Sigmoid colon (tissue), 7 donors: Measurements from ENCODE around the gene CDK9. TPM values are rescaled to one million over a fixed set of nuclear protein-coding genes. Genes with fewer than 3 reads are reported as not detected.
A peak's percentile ranks its signal among the peaks of the same experiment; 100 is the strongest.

Experiments used
- DNase-seq: peaks from one replicate; pipeline ENCODE4 v3.0.0-alpha.2; 2019
- H3K27ac ChIP-seq, 4 donors: fragments of 200-600 bp; sonication (generic); one replicate each; pipeline ENCODE4 v1.5.1; 2016 to 2019; ENCODE audit warnings: mild to moderate bottlenecking in 1 of 4
- H3K27me3 ChIP-seq, 3 donors: fragments of 200-600 bp; sonication (generic); one replicate each; pipeline ENCODE4 v1.5.1; 2019; ENCODE audit warnings: mild to moderate bottlenecking in 1 of 3
- H3K36me3 ChIP-seq, 4 donors: fragments of 200-600 bp; sonication (generic); one replicate each; pipeline ENCODE4 v1.5.1; 2016 to 2019
- H3K4me1 ChIP-seq, 4 donors: fragments of 200-600 bp; sonication (generic); one replicate each; pipeline ENCODE4 v1.5.1; 2017 to 2019
- H3K4me3 ChIP-seq, 4 donors: fragments of 200-600 bp; sonication (generic); one replicate each; pipeline ENCODE4 v1.5.1; 2017 to 2019; ENCODE audit warnings: mild to moderate bottlenecking in 2 of 4, moderate library complexity in 1 of 4
- H3K9me3 ChIP-seq, 4 donors: fragments of 200-600 bp in 3 of 4; sonication (generic) in 3 of 4; one replicate each; pipeline versions ENCODE4 v1.5.1 to v1.6.1; 2013 to 2019
- CTCF ChIP-seq, 4 experiments: fragments of 450-650 bp in 3 of 4; fragments of 200-600 bp in 1 of 4; IDR thresholded peaks; one replicate each; pipeline ENCODE4 v1.5.1; 2016 to 2019; ENCODE audit warnings: antibody characterized with exemption in 4 of 4, mild to moderate bottlenecking in 3 of 4, moderate library complexity in 2 of 4
- EP300 ChIP-seq, 4 donors: sonication (generic); formaldehyde crosslinking; IDR thresholded peaks; one replicate each; pipeline ENCODE4 v1.6.1; 2017; ENCODE audit warnings: antibody characterized with exemption in 4 of 4
- POLR2A ChIP-seq, 2 donors: fragments of 450-650 bp; IDR thresholded peaks; one replicate each; pipeline ENCODE4 v1.6.1; 2016; ENCODE audit warnings: antibody characterized with exemption in 2 of 2, mild to moderate bottlenecking in 2 of 2, moderate library complexity in 2 of 2
- POLR2AphosphoS5 ChIP-seq, 4 donors: sonication (generic); formaldehyde crosslinking; IDR thresholded peaks; one replicate each; pipeline ENCODE4 v1.6.1; 2017; ENCODE audit warnings: antibody characterized with exemption in 4 of 4
- WGBS, 2 donors: extraction: QIAGEN DNeasy Blood & Tissue Kit; methylation state at CpG; one replicate each; pipeline ENCODE4 v1.1.7; 2013; 5-methylcytosine and 5-hydroxymethylcytosine counted together
- intact Hi-C: fragments of 100-400 bp; cut with DNase I; formaldehyde crosslinking; loops from one replicate; pipeline ENCODE4 v1.15.1; 2023
- polyA plus RNA-seq, 3 donors: library from polyadenylated mRNA; stranded (reverse); fragments of 200-250 nt; gene quantifications; one replicate each; pipeline ENCODE4 v1.2.3, GENCODE V29; 2013
- total RNA-seq, 4 donors: library from RNA; depleted of rRNA; stranded (reverse); fragments of >200 nt; gene quantifications; one replicate each; pipeline ENCODE4 v1.1.0, GENCODE V29; 2016
- donor health status: healthy with polysubstance abuse.
- donor health status: Bipolar disorder and iron deficiency.
- donor health status: healthy.

Gene CDK9
- total and polyA plus RNA-seq, 7 donors = 28.9 to 77.2 (median 47.2) TPM

GRCh38 chr9:127773981-127774380 is 11.9 kb upstream of the CDK9 start:
- Histone ChIP-seq H3K9me3 (no peaks in the 10 kb centered on the region), H3K36me3 (no peaks in the 10 kb centered on the region), H3K4me1 (peaks cover 0 to 12% (median 9%) of the 10 kb centered on the region in 4 donors), H3K27me3 (no peaks in the 10 kb centered on the region), H3K4me3 (no peak overlapping the region), H3K27ac (no peak overlapping the region)
- WGBS, 2 donors = 84 to 91% methylated on average over 10 of the region's 10 CpGs
- intact Hi-C loops = no loop called here
- TF ChIP-seq EP300 (IDR thresholded peaks at IDR 0.05) (no peak), POLR2A (IDR thresholded peaks at IDR 0.05) (no peak), CTCF (IDR thresholded peaks at IDR 0.05) (no peak), POLR2AphosphoS5 (IDR thresholded peaks at IDR 0.05) (no peak)
- no peak for DNase-seq

- no peak for DNase-seq
- WGBS, 2 donors = 33 to 57% methylated on average over 15 of the region's 15 CpGs
- Histone ChIP-seq H3K27ac (peak overlapping the region in 1 of 4 donors; percentile 32), H3K27me3 (no peaks in the 10 kb centered on the region), H3K4me1 (peaks cover 0 to 5% (median 0%) of the 10 kb centered on the region in 4 donors), H3K36me3 (no peaks in the 10 kb centered on the region), H3K9me3 (no peaks in the 10 kb centered on the region), H3K4me3 (peak overlapping the region in 1 of 4 donors; percentile 16)
- TF ChIP-seq POLR2AphosphoS5 (IDR thresholded peaks at IDR 0.05) = no peak
- TF ChIP-seq POLR2A (IDR thresholded peaks at IDR 0.05) = no peak
- TF ChIP-seq CTCF (IDR thresholded peaks at IDR 0.05) = no peak
- TF ChIP-seq EP300 (IDR thresholded peaks at IDR 0.05) = no peak
- intact Hi-C loops = no loop called here
Observed at GRCh38 chr9:127776195-127776923, 9.5 kb upstream of the CDK9 start.

- DNase-seq = no peak
- intact Hi-C loops = no loop called here
- Histone ChIP-seq H3K4me1 (peaks cover 0 to under 1% (median 0%) of the 10 kb centered on the region in 4 donors), H3K9me3 (no peaks in the 10 kb centered on the region), H3K36me3 (no peaks in the 10 kb centered on the region), H3K27me3 (no peaks in the 10 kb centered on the region), H3K4me3 (peak overlapping the region in 1 of 4 donors; percentile 16), H3K27ac (peak overlapping the region in 1 of 4 donors; percentile 32)
- TF ChIP-seq EP300 (IDR thresholded peaks at IDR 0.05) (no peak), CTCF (IDR thresholded peaks at IDR 0.05) (no peak), POLR2A (IDR thresholded peaks at IDR 0.05) (no peak), POLR2AphosphoS5 (IDR thresholded peaks at IDR 0.05) (no peak)
- WGBS, 2 donors = 44 to 66% methylated on average over 5 of the region's 5 CpGs
Observed at GRCh38 chr9:127776924-127777289, 8.9 kb upstream of the CDK9 start.

GRCh38 chr9:127777368-127777980 is 8.4 kb upstream of the CDK9 start:
- H3K27ac ChIP-seq = peak overlapping the region in 2 of 4 donors; percentile 7 to 52
- 48 to 75% methylated on average over 18 of the region's 18 CpGs for WGBS, 2 donors
- TF ChIP-seq POLR2AphosphoS5 (IDR thresholded peaks at IDR 0.05) (no peak), EP300 (IDR thresholded peaks at IDR 0.05) (no peak), POLR2A (IDR thresholded peaks at IDR 0.05) (no peak), CTCF (IDR thresholded peaks at IDR 0.05) (no peak)
- H3K27me3 ChIP-seq = no peaks in the 10 kb centered on the region
- no peaks in the 10 kb centered on the region for H3K9me3 ChIP-seq
- no peak for DNase-seq
- no peaks in the 10 kb centered on the region for H3K36me3 ChIP-seq
- peak overlapping the region in 1 of 4 donors; percentile 16 for H3K4me3 ChIP-seq
- no peaks in the 10 kb centered on the region for H3K4me1 ChIP-seq
- intact Hi-C loops = no loop called here
